SH-SY5Y (cell line): ENCODE measurements around the gene IGHMBP2.

ENCODE experiments used
- GATA2 ChIP-seq: IDR thresholded peaks from 2 replicates; pipeline ENCODE4 v1.6.1; 2011; ENCODE audit warnings: mild to moderate bottlenecking, low read depth, low read length
- GATA3 ChIP-seq: IDR thresholded peaks from 2 replicates; pipeline ENCODE4 v1.6.1; 2011; ENCODE audit warnings: low read depth, mild to moderate bottlenecking, low read length, moderate library complexity

IGHMBP2 gene

DNA sequence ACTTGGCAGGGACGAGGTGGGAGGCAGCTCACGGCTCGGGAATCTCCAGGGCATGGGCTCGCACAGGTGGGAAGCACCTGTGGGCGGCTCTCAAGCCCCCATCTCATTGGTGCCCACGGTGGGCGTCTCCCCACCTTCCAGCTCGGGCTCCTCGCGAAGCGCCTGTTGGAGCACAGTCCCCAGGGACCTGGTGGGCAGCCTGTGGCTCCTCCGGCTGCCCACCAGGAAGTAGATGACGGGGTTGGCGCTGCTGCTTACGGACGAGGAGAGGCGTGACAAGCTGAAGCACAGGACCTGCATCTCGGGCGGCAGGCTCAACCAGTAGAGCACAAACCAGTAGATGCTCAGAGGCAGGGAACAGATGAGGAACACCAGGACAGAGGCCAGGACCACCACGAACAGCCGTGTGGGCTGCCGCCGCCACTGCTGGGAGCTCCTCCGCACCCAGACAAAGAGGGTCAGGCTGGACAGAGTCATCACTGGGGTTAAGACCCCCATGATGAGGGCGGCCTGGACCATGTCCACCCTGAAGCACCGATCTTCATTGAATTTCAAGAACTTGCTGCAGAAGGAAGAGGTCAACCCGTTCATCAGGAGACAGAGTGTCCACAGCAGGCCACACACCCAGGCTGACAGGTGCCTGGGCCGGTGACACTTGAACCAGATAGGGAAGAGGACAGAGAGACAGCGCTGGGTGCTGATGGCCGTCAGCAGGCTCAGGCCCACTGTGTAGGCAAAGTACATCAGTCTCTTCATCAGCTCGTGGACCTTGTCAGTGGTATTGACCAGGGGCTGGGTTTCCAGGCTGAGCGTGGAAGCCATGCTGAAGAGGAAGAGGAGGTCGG, 76.5 kb downstream of the IGHMBP2 start:
- TF ChIP-seq GATA2 (no peak), GATA3 (no peak)

DNA sequence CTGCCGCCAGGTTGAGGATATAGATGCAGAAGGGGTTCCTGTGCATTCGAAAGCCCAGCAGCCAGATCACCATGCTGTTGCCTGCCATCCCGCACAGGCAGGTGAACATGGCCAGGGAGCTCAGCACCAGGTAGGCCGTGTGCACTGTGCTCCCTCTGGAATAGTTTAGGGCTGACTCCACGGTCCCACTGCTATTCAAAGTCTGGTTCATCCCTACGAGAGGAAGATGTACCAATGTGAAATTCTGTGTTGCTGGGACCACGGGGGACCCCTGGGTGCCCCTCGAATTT, 77.0 kb downstream of the IGHMBP2 start, which contains the start of gene MRGPRD:
Gene MRGPRD (minus strand): TSS at position 211 of the 290 bp plus-strand sequence. CDS start 0 bp downstream, at position 211.
- TF ChIP-seq GATA3 = no peak
- no peak for TF ChIP-seq GATA2

DNA sequence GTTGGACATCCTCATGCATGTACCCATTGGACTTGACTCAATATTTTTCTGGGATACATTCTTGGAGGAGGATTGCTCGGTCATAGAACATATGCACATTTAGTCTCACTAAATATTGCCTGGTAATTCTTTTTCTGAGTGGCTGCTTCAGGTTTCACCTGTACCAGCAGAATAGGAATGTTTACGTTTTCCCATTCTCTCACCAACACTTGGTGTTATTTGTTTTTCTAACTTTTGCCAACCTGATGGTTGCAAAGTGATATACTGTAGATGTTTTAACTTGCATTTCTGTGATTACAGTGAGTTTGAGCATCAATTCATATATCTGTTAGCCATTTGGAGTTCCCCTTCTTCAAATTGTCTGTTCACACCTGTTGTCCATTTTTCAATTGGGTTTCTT, 78.4 kb downstream of the IGHMBP2 start:
- TF ChIP-seq GATA2 (no peak), GATA3 (no peak)

DNA sequence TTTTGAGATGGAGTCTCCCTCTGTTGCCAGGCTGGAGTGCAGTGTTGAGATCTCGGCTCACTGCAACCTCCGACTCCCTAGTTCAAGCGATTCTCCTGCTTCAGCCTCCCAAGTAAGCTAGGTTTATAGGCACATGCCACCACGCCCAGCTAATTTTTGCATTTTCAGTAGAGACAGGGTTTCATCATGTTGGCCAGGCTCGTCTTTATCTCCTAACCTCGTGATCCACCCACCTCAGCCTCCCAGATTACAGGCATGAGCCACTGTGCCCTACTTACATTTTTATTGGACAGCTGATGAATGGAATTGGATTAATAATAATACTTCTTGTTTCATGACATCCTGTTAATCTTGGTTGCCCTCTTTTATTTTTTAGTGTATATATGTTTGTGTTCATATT, 80.1 kb downstream of the IGHMBP2 start:
- TF ChIP-seq GATA3 = no peak
- no peak for TF ChIP-seq GATA2

DNA sequence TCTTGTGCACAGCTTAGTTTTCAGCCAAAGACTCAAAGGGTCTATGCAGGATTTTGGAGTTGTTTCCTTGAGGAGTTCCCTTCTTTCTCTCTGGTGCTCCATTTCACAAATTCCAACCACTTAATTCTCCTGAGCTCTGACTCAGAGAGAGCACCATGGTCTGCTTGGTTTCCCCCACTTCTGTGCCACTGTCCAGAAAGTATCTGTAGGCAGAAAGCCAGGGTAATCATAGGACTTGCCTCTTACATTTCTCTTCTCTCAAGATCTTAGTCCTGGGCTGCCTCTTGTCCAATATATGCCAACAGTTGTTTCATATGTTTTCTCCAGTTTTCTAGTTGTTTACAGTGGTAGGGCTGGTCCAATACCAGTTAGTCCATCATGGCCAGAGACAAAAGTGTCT, 83.5 kb downstream of the IGHMBP2 start:
- TF ChIP-seq GATA2 = no peak
- no peak for TF ChIP-seq GATA3

DNA sequence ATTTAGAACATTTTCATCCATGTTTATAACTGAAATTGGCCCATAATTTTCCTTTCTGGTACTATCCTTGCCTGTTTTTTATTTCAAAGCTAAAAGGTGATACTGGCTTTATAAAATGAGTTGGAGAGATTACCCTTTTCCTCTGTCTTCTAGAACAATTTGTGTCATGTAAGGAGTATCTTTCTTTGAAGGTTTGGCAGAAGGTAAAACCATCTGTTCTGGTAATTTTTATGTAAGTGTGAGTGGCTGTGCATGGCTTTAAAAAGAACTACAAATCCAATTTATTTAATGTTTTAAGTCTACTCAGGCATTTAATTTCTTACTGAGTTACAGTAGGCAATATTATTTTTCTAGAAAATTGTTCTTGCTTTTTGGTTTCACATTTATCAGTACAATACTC, 84.8 kb downstream of the IGHMBP2 start:
- TF ChIP-seq GATA3 = no peak
- no peak for TF ChIP-seq GATA2
